B cell (primary cell): Measurements from ENCODE around the gene WDR18. TPM values are rescaled to one million over a fixed set of nuclear protein-coding genes. Genes with fewer than 3 reads are reported as not detected.

ENCODE experiments used
- ATAC-seq: fragments of 200-7000 bp; cut with Tn5 transposase; one replicate; pipeline ENCODE4 v1.10.0; 2021; ENCODE audit warnings: low read depth, mild to moderate bottlenecking, moderate number of reproducible peaks, moderate library complexity
- CTCF ChIA-PET: fragments of 350-600 bp; sonication (Branson Sonifier 250); formaldehyde crosslinking; loops from one replicate; lab custom pipeline; 2021; ENCODE audit warnings: antibody characterized with exemption, inconsistent platforms; lab: Charles Lee
- POLR2A ChIA-PET: fragments of 350-600 bp; sonication (Branson Sonifier 250); formaldehyde crosslinking; loops from one replicate; lab custom pipeline; 2021; ENCODE audit warnings: antibody characterized with exemption; lab: Charles Lee
- DNase-seq: peaks from one replicate; pipeline ENCODE4 v3.0.0; 2013
- H2AFZ ChIP-seq: 2 replicates; pipeline ENCODE4 v1.6.1; 2012; ENCODE audit warnings: mild to moderate bottlenecking, low read depth, low read length; ENCODE audit not compliant: insufficient read depth, poor library complexity, severe bottlenecking
- H3K27ac ChIP-seq, 2 donors: 1 replicate in 1 of 2; 2 replicates in 1 of 2; pipeline ENCODE4 v1.5.1; 2012 to 2013; ENCODE audit warnings: low read length in 2 of 2, mild to moderate bottlenecking in 2 of 2, moderate library complexity in 1 of 2
- H3K27me3 ChIP-seq, 4 experiments: fragments of 200-600 bp in 1 of 4; sonication (generic) in 1 of 4; replicated peaks in 1 of 4; 1 replicate in 2 of 4; 2 replicates in 2 of 4; pipeline versions ENCODE4 v1.6.1 to v1.7.0; 2013 to 2016; ENCODE audit warnings: low read length in 3 of 4, mild to moderate bottlenecking in 2 of 4, mixed read lengths in 1 of 4, moderate library complexity in 1 of 4; ENCODE audit not compliant: insufficient read depth in 4 of 4, control insufficient read depth in 3 of 4; ENCODE audit errors: control extremely low read depth in 1 of 4
- H3K36me3 ChIP-seq, 2 experiments: replicated peaks in 1 of 2; 1 replicate in 1 of 2; 2 replicates in 1 of 2; pipeline versions ENCODE4 v1.6.1 to v1.7.1; 2013; ENCODE audit warnings: low read length in 1 of 2; ENCODE audit not compliant: insufficient read depth in 2 of 2, control insufficient read depth in 1 of 2; ENCODE audit errors: control extremely low read depth in 1 of 2, extremely low read depth in 1 of 2
- H3K4me1 ChIP-seq, 2 donors: fragments of 200-600 bp in 1 of 2; sonication (generic) in 1 of 2; 1 replicate in 1 of 2; 2 replicates in 1 of 2; pipeline versions ENCODE4 v1.5.1 to v1.6.1; 2013 to 2017; ENCODE audit warnings: low read length in 2 of 2; ENCODE audit not compliant: control insufficient read depth in 2 of 2, insufficient read depth in 2 of 2
- H3K4me2 ChIP-seq: replicated peaks from 2 replicates; pipeline ENCODE3; 2012; ENCODE audit warnings: mild to moderate bottlenecking, low read depth, low read length; ENCODE audit not compliant: poor library complexity, severe bottlenecking
- H3K4me3 ChIP-seq, 5 experiments: fragments of 200-600 bp in 1 of 5; sonication (generic) in 1 of 5; 1 replicate in 3 of 5; 2 replicates in 2 of 5; pipeline versions ENCODE4 v1.5.1 to v1.7.0; 2011 to 2016; ENCODE audit warnings: low read length in 4 of 5, mild to moderate bottlenecking in 4 of 5, low read depth in 2 of 5, control low read depth in 1 of 5, moderate library complexity in 1 of 5; ENCODE audit not compliant: insufficient read depth in 1 of 5; ENCODE audit errors: control extremely low read depth in 1 of 5, extremely low read depth in 1 of 5
- H3K79me2 ChIP-seq: fragments of 200-600 bp; sonication (generic); one replicate; pipeline ENCODE4 v1.6.0; 2016; ENCODE audit warnings: low read length; ENCODE audit not compliant: control insufficient read depth, insufficient read depth
- H3K9ac ChIP-seq: fragments of 200-600 bp; sonication (generic); 2 replicates; pipeline ENCODE4 v1.6.1; 2017; ENCODE audit warnings: mild to moderate bottlenecking, low read length, moderate library complexity
- H3K9me3 ChIP-seq, 3 donors: one replicate each; pipeline versions ENCODE4 v1.6.1 to v1.7.1; 2013; ENCODE audit warnings: low read length in 2 of 3; ENCODE audit not compliant: control insufficient read depth in 2 of 3, insufficient read depth in 1 of 3; ENCODE audit errors: control extremely low read depth in 1 of 3
- H4K20me1 ChIP-seq: 2 replicates; pipeline ENCODE4 v1.6.0; 2012; ENCODE audit warnings: mild to moderate bottlenecking, low read length; ENCODE audit not compliant: insufficient read depth, control insufficient read depth, poor library complexity, severe bottlenecking
- H3K27ac Mint-ChIP-seq: one replicate; pipeline ENCODE4 v1.8.0; 2021; ENCODE audit warnings: mixed read lengths
- H3K27me3 Mint-ChIP-seq: one replicate; pipeline ENCODE4 v1.8.0; 2021; ENCODE audit warnings: mixed read lengths
- H3K4me1 Mint-ChIP-seq: one replicate; pipeline ENCODE4 v1.8.0; 2021; ENCODE audit warnings: mixed read lengths
- H3K4me3 Mint-ChIP-seq: one replicate; pipeline ENCODE4 v1.8.0; 2021; ENCODE audit warnings: mixed read lengths
- H3K9me3 Mint-ChIP-seq: one replicate; pipeline ENCODE4 v1.8.0; 2022; ENCODE audit warnings: mixed read lengths; ENCODE audit not compliant: insufficient read depth
- CTCF ChIP-seq: fragments of 200-600 bp; IDR thresholded peaks from one replicate; pipeline ENCODE4 v1.8.0; 2022; ENCODE audit warnings: antibody characterized with exemption, mild to moderate bottlenecking
- EZH2 ChIP-seq: IDR thresholded peaks from 2 replicates; pipeline ENCODE4 v1.6.1; 2012; ENCODE audit warnings: borderline replicate concordance, low read depth, mild to moderate bottlenecking, moderate library complexity, low read length; ENCODE audit not compliant: insufficient read depth, poor library complexity, severe bottlenecking
- WGBS: methylation state at CpG from one replicate; pipeline ENCODE4 v1.1.5; 2013; ENCODE audit warnings: missing lambda C conversion rate; ENCODE audit not compliant: insufficient coverage; 5-methylcytosine and 5-hydroxymethylcytosine counted together
- intact Hi-C: fragments of 100-400 bp; cut with micrococcal nuclease; formaldehyde crosslinking; loops from one replicate; pipeline ENCODE4 v1.10.0; 2022
- polyA plus RNA-seq: library from polyadenylated mRNA; depleted of rRNA; stranded (reverse); fragments of >200 nt; gene quantifications from 2 replicates; pipeline ENCODE4 v1.2.3, GENCODE V29; 2012
- total RNA-seq, 2 donors: library from RNA; stranded (reverse); fragments of 120-200 nt in 1 of 2; gene quantifications; 1 replicate in 1 of 2; 2 replicates in 1 of 2; pipeline versions ENCODE4 v1.2.3 to v1.2.4, GENCODE V29; 2013 to 2022

Gene WDR18
- total and polyA plus RNA-seq, 2 donors (not counting 1 experiment from before 2014, with no cell fraction given), result 48.5 to 60.5 TPM

GRCh38 chr19:947090-947706 lies 36.9 kb upstream of the WDR18 start:
- Histone ChIP-seq H3K4me2 (peak overlapping the region; percentile 82), H3K79me2 (peaks cover 32% of the 10 kb centered on the region), H3K27ac (peak overlapping the region; percentile 85 to 95), H4K20me1 (peaks cover 9% of the 10 kb centered on the region), H3K4me3 (peak overlapping the region in 4 of 5 experiments; percentile 23 to 40 (median 27)), H3K36me3 (no peaks in the 10 kb centered on the region), H3K9me3 (peaks cover 0 to 10% (median 0%) of the 10 kb centered on the region in 3 donors), H2AFZ (no peak overlapping the region), H3K4me1 (peaks cover 28 to 51% of the 10 kb centered on the region in 2 donors), H3K9ac (peak overlapping the region; percentile 24), H3K27me3 (no peaks in the 10 kb centered on the region)
- Mint-ChIP-seq H3K4me3 (peak overlapping the region; percentile 79), H3K27me3 (no peaks in the 10 kb centered on the region), H3K9me3 (no peaks in the 10 kb centered on the region), H3K4me1 (peaks cover 48% of the 10 kb centered on the region), H3K27ac (peak overlapping the region; percentile 95)
- DNase-seq (peak; percentile 74), ATAC-seq (peak; percentile 12)
- TF ChIP-seq CTCF (peak; percentile 23), EZH2 (no peak)
- WGBS, result 39% methylated on average over 28 of the region's 30 CpGs
- intact Hi-C loops, result loop anchor here (1.0 to 2.0 kb wide), 3 partner anchors 10 to 38 kb away; partner anchors contain the start of genes ARID3A and WDR18
- ChIA-PET POLR2A (interaction anchor here (0.5 to 1.2 kb wide), 7 partner anchors 8 to 322 kb away, joined by 3 to 6 read pairs (median 4); partner anchors contain the start of gene CIRBP), CTCF (interaction anchor here (0.7 to 4.2 kb wide), 8 partner anchors 9 to 83 kb away, joined by 3 to 26 read pairs (median 3); partner anchors contain the start of gene WDR18)
